ENCODE results near the gene CRX. TPM values are rescaled to one million over a fixed set of nuclear protein-coding genes. Genes with fewer than 3 reads are reported as not detected.

Gene CRX
- total and polyA plus RNA-seq, 2 donors (not counting 3 experiments of a cell fraction or from before 2014, with no cell fraction given), result not detected

DNA sequence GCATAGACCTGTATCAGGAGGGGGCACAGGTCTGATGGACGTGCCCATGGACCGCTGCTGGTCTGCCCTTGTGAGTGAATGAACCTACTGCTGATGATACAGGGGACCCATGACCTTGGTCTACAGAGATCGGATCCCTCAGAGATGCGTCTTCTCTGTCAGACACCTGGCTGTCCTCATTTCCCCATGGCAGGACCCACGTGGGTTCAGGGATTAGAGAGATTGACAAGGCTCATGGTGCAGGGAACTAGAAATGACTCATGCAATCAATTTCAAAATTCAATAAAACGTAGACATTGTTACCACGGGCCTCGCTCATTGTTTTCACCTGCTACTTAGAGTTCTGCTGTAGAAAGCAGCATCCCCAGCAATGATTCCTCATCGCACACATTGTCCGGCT lies 16.4 kb upstream of the CRX start:
- no peak overlapping the region for H3K9ac ChIP-seq (replicated peaks; ENCODE audit: extremely low read depth, insufficient read depth, low read length)
- H3K9me3 ChIP-seq (replicated peaks; ENCODE audit: control insufficient read depth, insufficient read depth, low read length), result no peaks in the 10 kb centered on the region
- dilution Hi-C loops (cut with MboI; ENCODE audit: extremely low pct_ligation_motif_present, low sequenced_read_pairs) (no loop called here), intact Hi-C loops (cut with micrococcal nuclease) (no loop called here)
- FAIRE-seq (no peak), DNase-seq (ENCODE audit: low read depth, low spot score) (no peak)
- no peak overlapping the region for H3K4me2 ChIP-seq (ENCODE audit: insufficient read depth, low read length)
- H3K36me3 ChIP-seq (ENCODE audit: control insufficient read depth in 2 of 2, extremely low read depth in 1 of 2, insufficient read depth in 2 of 2, low read length in 2 of 2), result no peaks in the 10 kb centered on the region
- H2AFZ ChIP-seq (ENCODE audit: low read depth, low read length), result no peak overlapping the region
- H3K27me3 ChIP-seq (ENCODE audit: control insufficient read depth in 2 of 2, insufficient read depth in 2 of 2, low read length in 2 of 2), result no peaks in the 10 kb centered on the region
- ChIA-PET CTCF (no interaction called here), POLR2A (no interaction called here)
- no peak overlapping the region for H3K4me3 ChIP-seq (replicated peaks in 1 of 3; ENCODE audit: insufficient read depth in 1 of 3, low read depth in 1 of 3, low read length in 3 of 3)
- H3K27ac ChIP-seq (ENCODE audit: insufficient read depth, low read depth, low read length), result no peak overlapping the region
- TF ChIP-seq GATA2 (IDR thresholded peaks at IDR 0.05; ENCODE audit: insufficient read depth, insufficient read length, low read depth, low read length) (no peak), FOS (IDR thresholded peaks at IDR 0.05; ENCODE audit: borderline replicate concordance, insufficient read depth, low read length) (no peak), POLR2A (IDR thresholded peaks at IDR 0.05; ENCODE audit: low read depth, low read length) (no peak), JUN (IDR thresholded peaks at IDR 0.05; ENCODE audit: borderline replicate concordance, insufficient read depth, insufficient read length, low read depth) (no peak)
- TF ChIP-seq, protein P1, sequence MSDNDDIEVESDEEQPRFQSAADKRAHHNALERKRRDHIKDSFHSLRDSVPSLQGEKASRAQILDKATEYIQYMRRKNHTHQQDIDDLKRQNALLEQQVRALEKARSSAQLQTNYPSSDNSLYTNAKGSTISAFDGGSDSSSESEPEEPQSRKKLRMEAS (IDR thresholded peaks at IDR 0.05; ENCODE audit: insufficient read depth, insufficient read length), result no peak
- TF ChIP-seq, protein P2, sequence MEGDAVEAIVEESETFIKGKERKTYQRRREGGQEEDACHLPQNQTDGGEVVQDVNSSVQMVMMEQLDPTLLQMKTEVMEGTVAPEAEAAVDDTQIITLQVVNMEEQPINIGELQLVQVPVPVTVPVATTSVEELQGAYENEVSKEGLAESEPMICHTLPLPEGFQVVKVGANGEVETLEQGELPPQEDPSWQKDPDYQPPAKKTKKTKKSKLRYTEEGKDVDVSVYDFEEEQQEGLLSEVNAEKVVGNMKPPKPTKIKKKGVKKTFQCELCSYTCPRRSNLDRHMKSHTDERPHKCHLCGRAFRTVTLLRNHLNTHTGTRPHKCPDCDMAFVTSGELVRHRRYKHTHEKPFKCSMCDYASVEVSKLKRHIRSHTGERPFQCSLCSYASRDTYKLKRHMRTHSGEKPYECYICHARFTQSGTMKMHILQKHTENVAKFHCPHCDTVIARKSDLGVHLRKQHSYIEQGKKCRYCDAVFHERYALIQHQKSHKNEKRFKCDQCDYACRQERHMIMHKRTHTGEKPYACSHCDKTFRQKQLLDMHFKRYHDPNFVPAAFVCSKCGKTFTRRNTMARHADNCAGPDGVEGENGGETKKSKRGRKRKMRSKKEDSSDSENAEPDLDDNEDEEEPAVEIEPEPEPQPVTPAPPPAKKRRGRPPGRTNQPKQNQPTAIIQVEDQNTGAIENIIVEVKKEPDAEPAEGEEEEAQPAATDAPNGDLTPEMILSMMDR (IDR thresholded peaks at IDR 0.05; ENCODE audit: extremely low read depth in 1 of 2, insufficient read depth in 1 of 2, low read depth in 1 of 2, low read length in 2 of 2), result no peak
- H3K4me1 ChIP-seq (ENCODE audit: control insufficient read depth, extremely low read depth, insufficient read depth, low read length), result no peaks in the 10 kb centered on the region
- no TSS peak for BruUV-seq (replicated peaks)
- no peaks in the 10 kb centered on the region for H3K9me1 ChIP-seq (replicated peaks; ENCODE audit: control insufficient read depth, extremely low read depth, insufficient read depth, low read length)
- H4K20me1 ChIP-seq (replicated peaks; ENCODE audit: control insufficient read depth, extremely low read depth, insufficient read depth, low read length), result no peaks in the 10 kb centered on the region
- no peaks in the 10 kb centered on the region for H3K79me2 ChIP-seq (ENCODE audit: control insufficient read depth, insufficient read depth, low read length)

DNA sequence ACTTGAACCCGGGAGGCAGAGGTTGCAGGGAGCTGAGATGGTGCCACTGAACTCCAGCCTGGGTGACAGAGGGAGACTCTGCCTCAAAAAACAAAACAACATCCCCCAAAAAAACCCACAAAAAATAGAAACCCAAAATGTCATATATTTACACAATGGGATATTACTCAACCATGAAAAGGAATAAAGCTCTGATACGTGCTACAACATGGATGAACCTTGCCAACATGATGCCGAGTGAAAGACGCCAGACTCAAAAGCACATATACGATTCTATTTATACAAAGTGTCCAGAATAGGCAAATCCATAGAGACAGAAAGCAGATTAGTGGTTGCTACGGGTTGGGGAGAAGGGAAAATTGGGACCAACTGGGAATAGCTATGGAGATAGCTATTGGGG lies 15.3 kb upstream of the CRX start:
- dilution Hi-C loops (cut with MboI; ENCODE audit: extremely low pct_ligation_motif_present, low sequenced_read_pairs), result no loop called here
- Histone ChIP-seq H3K9me1 (replicated peaks; ENCODE audit: control insufficient read depth, extremely low read depth, insufficient read depth, low read length) (no peaks in the 10 kb centered on the region), H3K4me2 (ENCODE audit: insufficient read depth, low read length) (no peak overlapping the region), H3K9me3 (replicated peaks; ENCODE audit: control insufficient read depth, insufficient read depth, low read length) (no peaks in the 10 kb centered on the region), H3K27ac (ENCODE audit: insufficient read depth, low read depth, low read length) (no peak overlapping the region), H3K9ac (replicated peaks; ENCODE audit: extremely low read depth, insufficient read depth, low read length) (no peak overlapping the region), H4K20me1 (replicated peaks; ENCODE audit: control insufficient read depth, extremely low read depth, insufficient read depth, low read length) (no peaks in the 10 kb centered on the region), H2AFZ (ENCODE audit: low read depth, low read length) (no peak overlapping the region), H3K4me1 (ENCODE audit: control insufficient read depth, extremely low read depth, insufficient read depth, low read length) (no peaks in the 10 kb centered on the region), H3K36me3 (ENCODE audit: control insufficient read depth in 2 of 2, extremely low read depth in 1 of 2, insufficient read depth in 2 of 2, low read length in 2 of 2) (no peaks in the 10 kb centered on the region), H3K27me3 (ENCODE audit: control insufficient read depth in 2 of 2, insufficient read depth in 2 of 2, low read length in 2 of 2) (no peaks in the 10 kb centered on the region), H3K4me3 (replicated peaks in 1 of 3; ENCODE audit: insufficient read depth in 1 of 3, low read depth in 1 of 3, low read length in 3 of 3) (no peak overlapping the region), H3K79me2 (ENCODE audit: control insufficient read depth, insufficient read depth, low read length) (no peaks in the 10 kb centered on the region)
- intact Hi-C loops (cut with micrococcal nuclease), result no loop called here
- TF ChIP-seq EZH2 (IDR thresholded peaks at IDR 0.05; ENCODE audit: borderline replicate concordance, low read depth, low read length, severe bottlenecking) (no peak), POLR2A (IDR thresholded peaks at IDR 0.05; ENCODE audit: low read depth, low read length) (no peak), JUN (IDR thresholded peaks at IDR 0.05; ENCODE audit: borderline replicate concordance, insufficient read depth, insufficient read length, low read depth) (no peak), FOS (IDR thresholded peaks at IDR 0.05; ENCODE audit: borderline replicate concordance, insufficient read depth, low read length) (no peak), GATA2 (IDR thresholded peaks at IDR 0.05; ENCODE audit: insufficient read depth, insufficient read length, low read depth, low read length) (no peak), MYC (IDR thresholded peaks at IDR 0.05; ENCODE audit: low read depth, low read length) (no peak), POLR2AphosphoS5 (IDR thresholded peaks at IDR 0.05; ENCODE audit: insufficient read depth, low read depth, low read length) (no peak)
- TF ChIP-seq, protein P1 (IDR thresholded peaks at IDR 0.05; ENCODE audit: insufficient read depth, insufficient read length), result no peak
- TF ChIP-seq, protein P2 (IDR thresholded peaks at IDR 0.05; ENCODE audit: extremely low read depth in 1 of 2, insufficient read depth in 1 of 2, low read depth in 1 of 2, low read length in 2 of 2), result no peak
- DNase-seq (ENCODE audit: low read depth, low spot score) (no peak), FAIRE-seq (no peak)
- no TSS peak for BruUV-seq (replicated peaks)
- ChIA-PET POLR2A (no interaction called here), CTCF (interaction anchor here (1.1 to 1.5 kb wide), 3 partner anchors 10 to 62 kb away, joined by 3 read pairs; no protein-coding TSS in a partner anchor)
